PFSK-1 (cell line): ENCODE measurements around the gene MPV17.

ENCODE experiments used
- FOXP2 ChIP-seq: optimal IDR thresholded peaks from 2 replicates; pipeline ENCODE3; 2011; ENCODE audit warnings: borderline replicate concordance, control low read depth, inconsistent platforms; ENCODE audit not compliant: insufficient read depth; ENCODE audit errors: extremely low read length, extremely low read depth
- POLR2AphosphoS5 ChIP-seq: IDR thresholded peaks from 2 replicates; pipeline ENCODE4 v1.6.1; 2012; ENCODE audit warnings: low read depth, mild to moderate bottlenecking, control low read depth, low read length, moderate library complexity
- REST ChIP-seq, 2 experiments: IDR thresholded peaks; 2 replicates each; pipeline versions ENCODE4 v1.6.1 to v1.8.0; 2011 to 2012; ENCODE audit warnings: low read depth in 2 of 2, low read length in 2 of 2, control low read depth in 1 of 2, inconsistent platforms in 1 of 2, mild to moderate bottlenecking in 1 of 2, moderate library complexity in 1 of 2; ENCODE audit not compliant: insufficient read depth in 1 of 2
- SIN3A ChIP-seq: IDR thresholded peaks from 2 replicates; pipeline ENCODE4 v1.6.1; 2012; ENCODE audit warnings: mild to moderate bottlenecking, low read length, moderate library complexity, borderline replicate concordance; ENCODE audit not compliant: insufficient read depth
- TAF1 ChIP-seq: IDR thresholded peaks from 2 replicates; pipeline ENCODE4 v1.6.1; 2012; ENCODE audit warnings: low read length, control low read depth, borderline replicate concordance; ENCODE audit not compliant: insufficient read depth

MPV17 gene

GRCh38 chr2:27306573-27307286, 16.2 kb downstream of the MPV17 start:
- TF ChIP-seq FOXP2 (no peak), SIN3A (no peak), POLR2AphosphoS5 (no peak), TAF1 (no peak), REST (IDR thresholded peaks at IDR 0.05; ENCODE audit: insufficient read depth in 1 of 2, low read depth in 2 of 2, low read length in 2 of 2) (no peak)

- TF ChIP-seq POLR2AphosphoS5 (no peak), FOXP2 (no peak), TAF1 (no peak), SIN3A (no peak), REST (IDR thresholded peaks at IDR 0.05; ENCODE audit: insufficient read depth in 1 of 2, low read depth in 2 of 2, low read length in 2 of 2) (no peak)
Observed at GRCh38 chr2:27306136-27306535, 16.8 kb downstream of the MPV17 start.

- TF ChIP-seq POLR2AphosphoS5, result no peak
- no peak for TF ChIP-seq SIN3A
- no peak for TF ChIP-seq FOXP2
- TF ChIP-seq TAF1, result no peak
- no peak for TF ChIP-seq REST (IDR thresholded peaks at IDR 0.05; ENCODE audit: insufficient read depth in 1 of 2, low read depth in 2 of 2, low read length in 2 of 2)
Observed at GRCh38 chr2:27305516-27305915, 17.4 kb downstream of the MPV17 start.

GRCh38 chr2:27304488-27305240, 18.2 kb downstream of the MPV17 start:
- no peak for TF ChIP-seq REST (IDR thresholded peaks at IDR 0.05; ENCODE audit: insufficient read depth in 1 of 2, low read depth in 2 of 2, low read length in 2 of 2)
- TF ChIP-seq FOXP2, result no peak
- no peak for TF ChIP-seq SIN3A
- TF ChIP-seq POLR2AphosphoS5, result no peak
- no peak for TF ChIP-seq TAF1
